Lower leg skin (tissue), 4 donors: ENCODE results near the gene OR10A6. TPM values are rescaled to one million over a fixed set of nuclear protein-coding genes. Genes with fewer than 3 reads are reported as not detected.

Experiments
- DNase-seq, 2 donors: peaks; one replicate each; pipeline ENCODE4 v3.0.0-alpha.2; 2019; ENCODE audit warnings: low spot score in 2 of 2
- H3K4me3 ChIP-seq: fragments of 200-600 bp; sonication (generic); 2 replicates; pipeline ENCODE4 v1.5.1; 2017; ENCODE audit warnings: mild to moderate bottlenecking, low read depth; ENCODE audit not compliant: poor library complexity, severe bottlenecking
- POLR2A ChIP-seq, 2 donors: fragments of 450-650 bp; IDR thresholded peaks; one replicate each; pipeline ENCODE4 v1.6.1; 2016 to 2017; ENCODE audit warnings: antibody characterized with exemption in 2 of 2, mild to moderate bottlenecking in 1 of 2, moderate library complexity in 1 of 2
- WGBS, 2 donors: methylation state at CpG; one replicate each; pipeline ENCODE4 v1.1.5; 2018; 5-methylcytosine and 5-hydroxymethylcytosine counted together
- intact Hi-C: fragments of 100-400 bp; cut with DNase I; formaldehyde crosslinking; loops from one replicate; pipeline ENCODE4 v1.15.0; 2023; ENCODE audit warnings: low total_unique reads
- total RNA-seq, 4 donors: library from RNA; depleted of rRNA; stranded (reverse); fragments of >200 nt; gene quantifications; one replicate each; pipeline ENCODE4 v1.1.0, GENCODE V29; 2016
- TF ChIP-seq, protein P1 (sequence below), 3 donors: fragments of 450-650 bp; IDR thresholded peaks; one replicate each; pipeline ENCODE4 v1.5.1; 2016; ENCODE audit warnings: antibody characterized with exemption in 3 of 3, mild to moderate bottlenecking in 3 of 3, moderate library complexity in 2 of 3

The OR10A6 gene
- total RNA-seq, 4 donors from 2014 or later = 0.08 to 0.21 (median 0.17) TPM; not detected in 1

DNA sequence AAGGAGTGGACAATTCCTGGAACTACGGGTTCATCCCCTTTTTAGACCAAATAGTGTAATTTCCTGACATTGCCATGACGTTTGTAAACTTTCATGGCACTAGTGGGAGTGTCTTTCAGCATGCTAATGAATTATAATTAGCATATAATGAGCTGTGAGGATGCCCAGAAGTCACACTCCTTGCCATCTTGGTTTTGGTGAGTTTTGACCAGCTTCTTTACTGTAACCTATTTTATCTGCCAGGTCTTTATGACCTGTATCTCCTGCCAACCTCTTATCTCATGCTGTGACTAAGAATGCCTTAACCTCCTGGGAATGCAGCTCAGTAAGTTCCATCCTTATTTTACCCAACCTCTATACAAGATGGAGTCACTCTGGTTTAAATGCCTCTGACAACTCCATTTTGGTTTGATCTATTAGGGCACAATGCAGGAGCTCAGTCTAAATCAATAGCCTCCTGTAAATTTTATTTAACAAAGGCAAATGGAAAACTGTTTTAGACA lies 20.7 kb downstream of the OR10A6 start:
- WGBS, 2 donors = 36 to 42% methylated on average over 2 of the region's 2 CpGs
- intact Hi-C loops = no loop called here
- DNase-seq = no peak
- no peak overlapping the region for H3K4me3 ChIP-seq
- TF ChIP-seq, protein P1, sequence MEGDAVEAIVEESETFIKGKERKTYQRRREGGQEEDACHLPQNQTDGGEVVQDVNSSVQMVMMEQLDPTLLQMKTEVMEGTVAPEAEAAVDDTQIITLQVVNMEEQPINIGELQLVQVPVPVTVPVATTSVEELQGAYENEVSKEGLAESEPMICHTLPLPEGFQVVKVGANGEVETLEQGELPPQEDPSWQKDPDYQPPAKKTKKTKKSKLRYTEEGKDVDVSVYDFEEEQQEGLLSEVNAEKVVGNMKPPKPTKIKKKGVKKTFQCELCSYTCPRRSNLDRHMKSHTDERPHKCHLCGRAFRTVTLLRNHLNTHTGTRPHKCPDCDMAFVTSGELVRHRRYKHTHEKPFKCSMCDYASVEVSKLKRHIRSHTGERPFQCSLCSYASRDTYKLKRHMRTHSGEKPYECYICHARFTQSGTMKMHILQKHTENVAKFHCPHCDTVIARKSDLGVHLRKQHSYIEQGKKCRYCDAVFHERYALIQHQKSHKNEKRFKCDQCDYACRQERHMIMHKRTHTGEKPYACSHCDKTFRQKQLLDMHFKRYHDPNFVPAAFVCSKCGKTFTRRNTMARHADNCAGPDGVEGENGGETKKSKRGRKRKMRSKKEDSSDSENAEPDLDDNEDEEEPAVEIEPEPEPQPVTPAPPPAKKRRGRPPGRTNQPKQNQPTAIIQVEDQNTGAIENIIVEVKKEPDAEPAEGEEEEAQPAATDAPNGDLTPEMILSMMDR (IDR thresholded peaks at IDR 0.05) = no peak
- TF ChIP-seq POLR2A (IDR thresholded peaks at IDR 0.05) = no peak

DNA sequence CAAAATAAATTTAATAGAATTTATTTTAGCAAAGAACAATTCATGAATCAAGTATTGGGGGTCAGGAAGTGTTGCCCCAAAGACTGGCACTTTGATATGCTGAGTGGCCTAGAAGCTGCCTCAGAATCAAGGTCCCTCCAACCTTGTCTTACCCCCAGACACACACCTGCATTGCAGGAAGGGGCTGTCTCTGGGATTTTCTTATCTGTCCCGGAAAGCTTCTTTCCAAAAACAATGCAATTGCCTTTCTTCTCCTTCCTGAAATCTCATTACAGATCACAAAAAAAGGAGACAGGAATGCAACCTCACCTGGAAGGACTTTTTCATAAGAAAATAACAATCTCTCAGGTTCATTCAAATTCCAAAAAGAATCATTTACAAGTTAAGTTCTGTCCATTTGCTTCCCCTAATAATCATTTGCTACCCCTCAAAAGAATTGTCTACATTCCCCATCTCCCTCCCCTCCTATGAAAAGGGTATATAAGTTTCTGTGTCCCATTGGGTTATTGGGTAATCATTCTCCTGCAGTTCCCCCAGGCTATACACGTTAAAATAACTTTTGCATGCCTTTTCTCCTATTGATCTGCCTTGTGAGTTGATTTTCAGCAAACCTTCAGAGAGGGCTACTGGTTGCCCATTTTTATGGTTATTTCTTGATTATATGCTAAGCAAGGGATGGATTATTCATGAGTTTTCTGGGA lies 21.3 kb downstream of the OR10A6 start:
- H3K4me3 ChIP-seq = no peak overlapping the region
- no peak for DNase-seq
- intact Hi-C loops = loop anchor here (5.0 kb wide), 1 partner anchor 73 kb away; no protein-coding TSS in a partner anchor
- 31 to 48% methylated on average over 2 of the region's 2 CpGs for WGBS, 2 donors
- TF ChIP-seq POLR2A (IDR thresholded peaks at IDR 0.05) = no peak
- TF ChIP-seq, protein P1 (IDR thresholded peaks at IDR 0.05) = no peak

DNA sequence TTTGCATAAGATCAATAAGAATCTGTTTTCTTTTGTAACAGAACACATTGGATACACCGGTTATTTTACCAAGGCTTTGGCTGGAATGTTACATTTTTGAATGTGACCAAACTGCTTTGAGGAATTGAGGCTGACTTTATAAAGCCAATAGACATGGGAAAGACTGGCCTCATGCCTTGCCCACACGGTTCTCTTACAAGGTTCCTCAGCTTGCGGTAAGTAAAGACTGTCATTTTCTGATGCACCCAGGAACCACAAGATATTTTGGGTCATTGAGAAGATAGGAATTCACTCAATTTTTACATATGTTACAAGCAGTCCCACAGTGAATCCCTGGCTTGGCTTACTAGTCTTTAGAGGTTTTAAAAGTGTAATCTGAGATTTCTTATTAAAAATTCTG lies 23.9 kb downstream of the OR10A6 start:
- no peak overlapping the region for H3K4me3 ChIP-seq
- DNase-seq = no peak
- TF ChIP-seq POLR2A (IDR thresholded peaks at IDR 0.05) = no peak
- TF ChIP-seq, protein P1 (IDR thresholded peaks at IDR 0.05) = no peak
- 51 to 53% methylated on average over 3 of the region's 3 CpGs for WGBS, 2 donors
- intact Hi-C loops = loop anchor here (5.0 kb wide), 1 partner anchor 75 kb away; no protein-coding TSS in a partner anchor

DNA sequence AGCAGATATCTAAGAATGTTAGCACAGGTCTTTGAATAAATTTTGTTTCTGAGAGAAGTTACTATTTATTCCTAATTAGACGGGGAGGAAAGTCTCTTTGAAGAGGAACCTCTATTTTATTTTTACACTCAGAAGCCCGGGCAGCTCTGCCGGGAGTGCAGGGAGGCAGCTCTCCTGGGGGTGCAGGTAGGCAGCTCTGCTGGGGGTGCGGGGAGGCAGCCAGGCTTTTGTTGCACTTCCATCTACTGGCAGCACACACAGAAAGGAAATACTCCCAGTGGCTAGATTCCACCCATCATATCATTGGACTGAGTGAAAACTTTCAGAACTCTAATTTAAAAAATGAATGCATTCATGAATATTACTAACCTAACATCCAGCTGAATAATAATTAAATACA lies 24.6 kb downstream of the OR10A6 start:
- whole genome bisulfite sequencing, 2 donors = 4 to 19% methylated on average over 4 of the region's 4 CpGs
- TF ChIP-seq POLR2A (IDR thresholded peaks at IDR 0.05) = no peak
- no peak overlapping the region for H3K4me3 ChIP-seq
- intact Hi-C loops = loop anchor here (5.0 kb wide), 1 partner anchor 76 kb away; no protein-coding TSS in a partner anchor
- DNase-seq = no peak

DNA sequence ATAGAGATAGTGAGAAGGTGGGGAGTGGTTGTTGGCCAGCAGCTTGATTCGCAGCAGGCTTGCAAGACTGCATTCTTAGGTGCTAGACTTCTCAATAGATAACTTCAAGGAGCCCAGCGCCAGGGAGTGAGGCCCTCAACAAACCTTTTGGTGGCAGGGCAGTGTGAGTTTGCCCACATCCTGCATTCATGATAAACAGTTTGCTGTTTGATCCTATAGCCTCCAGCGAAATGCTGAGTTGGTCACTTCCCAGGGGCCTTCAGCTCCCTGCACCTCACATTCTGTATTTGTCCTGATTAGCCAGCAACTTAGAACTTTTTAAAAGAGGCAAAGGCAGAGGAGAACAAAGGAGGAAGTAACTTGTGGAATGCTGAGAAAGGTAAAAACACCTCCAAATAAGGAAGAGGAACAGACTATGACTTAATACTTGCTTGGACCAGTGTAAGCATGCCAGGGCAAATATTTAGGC lies 25.1 kb downstream of the OR10A6 start:
- H3K4me3 ChIP-seq = no peak overlapping the region
- intact Hi-C loops = loop anchor here (5.0 kb wide), 1 partner anchor 76 kb away; no protein-coding TSS in a partner anchor
- DNase-seq = no peak

DNA sequence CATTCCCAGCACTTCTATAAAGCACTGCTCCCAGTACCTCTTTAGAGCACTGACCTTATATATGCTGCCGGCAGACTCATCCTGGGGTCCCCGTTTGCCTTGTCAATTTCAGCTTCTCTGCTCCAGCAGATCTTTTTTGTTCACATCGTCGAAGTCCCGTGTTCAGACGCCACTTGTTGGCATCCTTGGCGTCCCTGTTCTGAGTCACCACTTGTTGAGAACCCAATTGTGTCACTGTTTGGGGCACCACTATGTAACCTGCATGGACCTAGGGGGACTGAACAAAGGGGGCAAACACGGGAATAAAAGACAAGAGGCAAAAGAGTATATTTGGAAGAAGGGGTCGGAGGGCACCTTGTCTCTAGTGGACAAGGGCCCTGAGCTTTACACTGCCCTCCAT lies 25.5 kb downstream of the OR10A6 start:
- DNase-seq = no peak
- 56 to 62% methylated on average over 9 of the region's 9 CpGs for WGBS, 2 donors
- no peak overlapping the region for H3K4me3 ChIP-seq
- no peak for TF ChIP-seq POLR2A (IDR thresholded peaks at IDR 0.05)
- TF ChIP-seq, protein P1 (IDR thresholded peaks at IDR 0.05) = no peak
- intact Hi-C loops = loop anchor here (5.0 kb wide), 1 partner anchor 77 kb away; no protein-coding TSS in a partner anchor

More for the DNA sequence above, 25.1 kb downstream of the OR10A6 start:
- 26 to 36% methylated on average over 3 of the region's 3 CpGs for WGBS, 2 donors
- no peak for TF ChIP-seq POLR2A (IDR thresholded peaks at IDR 0.05)
- TF ChIP-seq, protein P1 (IDR thresholded peaks at IDR 0.05) = no peak
